Esophagus muscularis mucosa (tissue), 4 donors: ENCODE results near the gene GARIN5B. TPM values are rescaled to one million over a fixed set of nuclear protein-coding genes. Genes with fewer than 3 reads are reported as not detected.

Experiments
- DNase-seq: peaks from one replicate; pipeline ENCODE4 v3.0.0-alpha.2; 2017; ENCODE audit errors: extremely low spot score
- H3K27ac ChIP-seq, 4 donors: fragments of 200-600 bp; sonication (generic); replicated peaks in 1 of 4; 1 replicate in 3 of 4; 2 replicates in 1 of 4; pipeline ENCODE4 v1.5.1; 2016 to 2019; ENCODE audit warnings: mild to moderate bottlenecking in 1 of 4
- H3K27me3 ChIP-seq, 4 donors: fragments of 200-600 bp; sonication (generic); one replicate each; pipeline versions ENCODE4 v1.5.1 to v1.6.0; 2016 to 2019
- H3K36me3 ChIP-seq, 4 donors: fragments of 200-600 bp; sonication (generic); one replicate each; pipeline ENCODE4 v1.5.1; 2016 to 2019
- H3K4me1 ChIP-seq, 4 donors: fragments of 200-600 bp; sonication (generic); one replicate each; pipeline ENCODE4 v1.5.1; 2016 to 2019
- H3K4me3 ChIP-seq, 4 donors: fragments of 200-600 bp; sonication (generic); 1 replicate in 2 of 4; 2 replicates in 2 of 4; pipeline ENCODE4 v1.5.1; 2016 to 2019; ENCODE audit warnings: mild to moderate bottlenecking in 4 of 4, moderate library complexity in 1 of 4
- H3K9me3 ChIP-seq, 4 donors: fragments of 200-600 bp; sonication (generic); 1 replicate in 3 of 4; 2 replicates in 1 of 4; pipeline ENCODE4 v1.5.1; 2016 to 2019
- EP300 ChIP-seq: sonication (generic); formaldehyde crosslinking; IDR thresholded peaks from one replicate; pipeline ENCODE4 v1.6.1; 2017; ENCODE audit warnings: antibody characterized with exemption
- POLR2A ChIP-seq: fragments of 450-650 bp; IDR thresholded peaks from one replicate; pipeline ENCODE4 v1.6.1; 2017; ENCODE audit warnings: antibody characterized with exemption, moderate library complexity, mild to moderate bottlenecking, low read depth
- POLR2AphosphoS5 ChIP-seq, 2 donors: sonication (generic); formaldehyde crosslinking; IDR thresholded peaks; one replicate each; pipeline ENCODE4 v1.6.1; 2017; ENCODE audit warnings: antibody characterized with exemption in 2 of 2
- WGBS: methylation state at CpG from one replicate; pipeline ENCODE4 v1.1.5; 2018; 5-methylcytosine and 5-hydroxymethylcytosine counted together
- intact Hi-C: fragments of 100-400 bp; cut with DNase I; formaldehyde crosslinking; loops from one replicate; pipeline ENCODE4 v1.15.1; 2023
- total RNA-seq, 4 donors: library from RNA; depleted of rRNA; stranded (reverse); fragments of >200 nt; gene quantifications; one replicate each; pipeline versions ENCODE4 v1.1.0 to v1.2.1, GENCODE V29; 2016
- TF ChIP-seq, protein P1 (sequence below), 3 experiments: fragments of 200-600 bp in 2 of 3; fragments of 450-650 bp in 1 of 3; sonication (generic) in 2 of 3; IDR thresholded peaks; one replicate each; pipeline ENCODE4 v1.5.1; 2017 to 2019; ENCODE audit warnings: antibody characterized with exemption in 3 of 3, mild to moderate bottlenecking in 2 of 3, moderate library complexity in 1 of 3

Gene GARIN5B
- total RNA-seq, 4 donors from 2014 or later = not detected

DNA sequence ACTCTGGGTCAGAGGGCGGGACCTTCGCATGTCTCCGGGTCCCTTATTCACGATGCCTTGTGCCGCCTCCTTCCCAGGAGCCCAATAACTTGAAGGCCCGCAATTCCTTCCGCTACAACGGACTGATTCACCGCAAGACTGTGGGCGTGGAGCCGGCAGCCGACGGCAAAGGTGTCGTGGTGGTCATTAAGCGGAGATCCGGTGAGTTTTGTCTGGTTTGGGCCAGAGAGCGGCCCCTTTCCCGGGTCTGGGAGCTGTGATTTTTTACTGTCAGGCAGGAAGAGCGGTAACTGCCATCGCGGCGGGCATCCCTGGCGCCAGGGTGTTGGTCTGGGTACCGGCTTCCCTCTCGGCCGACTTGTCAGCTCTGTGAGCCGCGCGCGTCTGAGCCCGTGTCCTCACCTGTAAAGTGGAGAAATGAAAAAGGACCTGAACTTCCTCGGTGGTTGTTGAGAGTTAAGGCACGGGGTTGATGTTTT is 23.5 kb upstream of the GARIN5B start:
- Histone ChIP-seq H3K9me3 (no peaks in the 10 kb centered on the region), H3K27ac (peak overlapping the region; percentile 88 to 94 (median 90)), H3K27me3 (no peaks in the 10 kb centered on the region), H3K4me3 (peak overlapping the region; percentile 71 to 87 (median 77)), H3K36me3 (peaks cover 8 to 51% (median 44%) of the 10 kb centered on the region in 4 donors), H3K4me1 (peaks cover 47 to 73% (median 65%) of the 10 kb centered on the region in 4 donors)
- 5% methylated on average over 22 of the region's 33 CpGs for WGBS
- TF ChIP-seq POLR2AphosphoS5 (IDR thresholded peaks at IDR 0.05) (no peak), EP300 (no peak), POLR2A (no peak)
- TF ChIP-seq, protein P1, sequence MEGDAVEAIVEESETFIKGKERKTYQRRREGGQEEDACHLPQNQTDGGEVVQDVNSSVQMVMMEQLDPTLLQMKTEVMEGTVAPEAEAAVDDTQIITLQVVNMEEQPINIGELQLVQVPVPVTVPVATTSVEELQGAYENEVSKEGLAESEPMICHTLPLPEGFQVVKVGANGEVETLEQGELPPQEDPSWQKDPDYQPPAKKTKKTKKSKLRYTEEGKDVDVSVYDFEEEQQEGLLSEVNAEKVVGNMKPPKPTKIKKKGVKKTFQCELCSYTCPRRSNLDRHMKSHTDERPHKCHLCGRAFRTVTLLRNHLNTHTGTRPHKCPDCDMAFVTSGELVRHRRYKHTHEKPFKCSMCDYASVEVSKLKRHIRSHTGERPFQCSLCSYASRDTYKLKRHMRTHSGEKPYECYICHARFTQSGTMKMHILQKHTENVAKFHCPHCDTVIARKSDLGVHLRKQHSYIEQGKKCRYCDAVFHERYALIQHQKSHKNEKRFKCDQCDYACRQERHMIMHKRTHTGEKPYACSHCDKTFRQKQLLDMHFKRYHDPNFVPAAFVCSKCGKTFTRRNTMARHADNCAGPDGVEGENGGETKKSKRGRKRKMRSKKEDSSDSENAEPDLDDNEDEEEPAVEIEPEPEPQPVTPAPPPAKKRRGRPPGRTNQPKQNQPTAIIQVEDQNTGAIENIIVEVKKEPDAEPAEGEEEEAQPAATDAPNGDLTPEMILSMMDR (IDR thresholded peaks at IDR 0.05) = no peak
- no peak for DNase-seq
- intact Hi-C loops = no loop called here

DNA sequence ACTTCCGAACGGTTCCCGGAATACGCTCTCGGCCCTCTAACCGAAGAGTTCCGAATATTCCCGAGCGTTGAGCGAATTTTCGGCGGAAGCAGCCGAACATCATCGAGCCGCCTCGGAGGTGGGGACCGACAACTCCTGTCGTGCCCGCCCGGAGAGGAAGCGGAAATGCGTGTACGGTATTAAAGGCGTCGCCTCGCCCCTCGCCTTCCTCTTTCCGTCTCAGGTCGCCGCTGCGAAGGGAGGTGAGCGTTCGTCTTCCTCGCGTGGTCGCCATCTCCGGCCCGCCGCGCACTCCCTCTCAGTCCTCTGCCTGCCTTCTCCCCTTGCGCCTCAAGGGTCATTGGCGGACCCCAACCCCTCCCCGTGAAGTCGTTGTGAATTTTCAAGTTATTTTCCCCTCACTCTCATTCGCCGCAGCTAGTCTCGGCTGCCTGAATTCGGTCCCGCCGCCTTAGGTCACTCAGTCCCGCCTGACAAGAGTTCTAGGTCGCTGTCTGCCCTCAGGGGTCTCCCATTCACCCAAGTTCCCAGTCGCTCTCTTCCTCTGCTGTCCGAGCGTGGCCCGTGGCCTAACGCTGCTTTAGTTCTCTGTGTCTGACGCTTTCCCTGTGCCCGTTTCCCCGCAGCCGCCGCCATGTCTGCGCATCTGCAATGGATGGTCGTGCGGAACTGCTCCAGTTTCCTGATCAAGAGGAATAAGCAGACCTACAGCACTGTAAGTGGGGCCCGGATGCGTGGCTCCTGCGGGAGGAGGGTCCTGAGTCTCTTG is 22.8 kb upstream of the GARIN5B start, which contains the start of gene RPL28:
Gene RPL28, plus strand, starts transcription at position 209 of the 769 bp plus-strand sequence. Its CDS starts 426 bp downstream, at position 635.
- H3K9me3 ChIP-seq = no peaks in the 10 kb centered on the region
- H3K27me3 ChIP-seq = no peaks in the 10 kb centered on the region
- H3K27ac ChIP-seq = peak within 1 kb of the TSS; percentile 88 to 94 (median 90)
- peaks cover 47 to 67% (median 60%) of the 10 kb centered on the region in 4 donors for H3K4me1 ChIP-seq
- 0% methylated on average over 52 of the region's 68 CpGs for WGBS
- DNase-seq = peak; percentile 100
- peak within 1 kb of the TSS; percentile 71 to 87 (median 77) for H3K4me3 ChIP-seq
- TF ChIP-seq, protein P1 (IDR thresholded peaks at IDR 0.05) = no peak
- TF ChIP-seq POLR2A (peak; percentile 98), POLR2AphosphoS5 (IDR thresholded peaks at IDR 0.05) (peak; percentile 100), EP300 (no peak)
- intact Hi-C loops = no loop called here
- peaks cover 8 to 45% (median 40%) of the 10 kb centered on the region in 4 donors for H3K36me3 ChIP-seq

DNA sequence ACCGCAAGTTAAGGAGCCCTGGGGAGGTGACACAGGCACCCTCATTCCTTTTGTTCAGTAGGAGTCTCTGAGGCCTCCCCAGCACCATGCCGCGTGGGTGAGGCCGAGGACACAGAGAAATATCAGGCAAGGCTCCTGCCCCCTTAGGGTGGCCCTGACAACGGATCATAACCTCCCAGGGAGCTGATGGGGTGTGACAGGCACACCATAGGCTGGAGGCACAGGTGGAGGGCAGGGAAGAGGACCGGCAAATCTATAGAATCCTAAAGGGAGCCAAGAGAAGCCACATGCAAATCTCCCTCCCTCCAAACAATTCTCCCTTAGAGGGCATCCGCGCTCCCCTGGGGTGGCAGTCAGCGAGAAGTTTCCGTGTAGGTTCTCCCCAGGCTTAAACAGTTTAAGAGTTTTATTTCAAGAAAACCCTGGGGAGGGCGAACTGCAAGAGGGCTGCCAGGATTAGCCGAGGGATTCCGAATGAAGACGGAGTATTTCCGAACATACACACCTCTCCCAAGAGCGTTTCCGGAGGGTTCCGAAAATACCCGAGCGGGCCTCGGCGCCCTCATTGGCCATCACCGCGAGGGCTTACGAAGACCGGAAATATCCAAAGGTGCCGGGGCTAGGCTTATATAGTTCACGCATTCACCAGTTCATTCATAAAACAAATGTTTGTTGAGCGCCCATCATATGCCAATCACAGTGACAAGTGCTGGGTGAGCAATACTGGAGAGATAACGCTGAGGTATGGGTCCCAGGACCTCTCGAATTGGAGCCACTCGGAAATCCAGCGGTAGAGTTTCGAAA is 22.1 kb upstream of the GARIN5B start:
- intact Hi-C loops = loop anchor here (5.0 kb wide), 2 partner anchors 43 to 83 kb away; no protein-coding TSS in a partner anchor

DNA sequence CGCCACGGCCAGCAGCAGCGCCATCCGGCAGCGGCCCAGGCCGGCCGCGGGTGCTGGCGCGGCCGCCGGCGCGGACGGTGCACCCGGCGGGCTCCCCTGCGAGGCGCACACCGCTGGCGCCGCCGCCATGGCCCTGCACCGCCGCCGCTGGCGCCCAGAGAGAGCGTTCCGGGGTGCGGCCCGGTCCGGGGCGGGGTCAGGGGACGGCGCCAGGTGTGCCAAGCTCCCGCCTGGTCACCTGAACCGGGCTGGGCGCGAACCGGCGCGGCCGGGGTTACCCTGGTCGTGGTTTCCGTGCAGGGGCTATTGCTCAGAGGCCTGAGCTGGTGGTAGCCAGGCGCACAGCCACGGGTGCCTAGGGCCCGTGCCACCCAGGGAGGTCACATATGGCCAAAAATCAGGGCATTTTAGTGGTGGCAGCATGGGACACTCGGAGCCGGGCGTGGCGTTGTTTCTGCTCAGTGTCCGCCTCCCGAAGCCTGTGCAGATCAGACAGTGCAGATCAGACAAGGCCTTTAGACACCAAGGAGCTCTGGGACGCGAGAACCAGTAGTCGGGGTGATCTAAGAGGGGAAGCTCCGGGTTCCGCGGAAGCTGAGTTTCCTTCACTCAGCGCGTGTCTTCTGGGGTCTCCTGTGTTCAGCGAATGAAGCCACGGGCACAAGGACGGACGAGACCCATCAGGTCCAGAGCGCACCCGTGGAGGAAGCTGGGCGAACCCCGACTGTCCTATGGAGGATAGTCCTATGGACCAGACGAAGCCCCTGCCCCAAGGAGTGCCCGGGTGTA is 21.3 kb upstream of the GARIN5B start, which contains the start of gene TMEM238:
Gene TMEM238, minus strand, starts transcription at position 162 of the 789 bp plus-strand sequence. Its CDS starts 33 bp downstream, at position 129.
- H3K27me3 ChIP-seq = no peaks in the 10 kb centered on the region
- H3K4me1 ChIP-seq = peaks cover 46 to 53% (median 49%) of the 10 kb centered on the region in 4 donors
- TF ChIP-seq EP300 (no peak), POLR2AphosphoS5 (IDR thresholded peaks at IDR 0.05) (no peak), POLR2A (no peak)
- TF ChIP-seq, protein P1 (IDR thresholded peaks at IDR 0.05) = peak in 1 of 3 experiments; percentile 10
- H3K9me3 ChIP-seq = no peaks in the 10 kb centered on the region
- DNase-seq = no peak
- WGBS = 12% methylated on average over 16 of the region's 72 CpGs
- H3K4me3 ChIP-seq = peak within 1 kb of the TSS; percentile 71 to 87 (median 77)
- H3K27ac ChIP-seq = peak within 1 kb of the TSS; percentile 88 to 94 (median 90)
- intact Hi-C loops = loop anchor here (5.0 kb wide), 2 partner anchors 42 to 82 kb away; no protein-coding TSS in a partner anchor
- H3K36me3 ChIP-seq = peaks cover 8 to 29% (median 26%) of the 10 kb centered on the region in 4 donors

More for the DNA sequence above, 22.1 kb upstream of the GARIN5B start:
- no peak for TF ChIP-seq POLR2AphosphoS5 (IDR thresholded peaks at IDR 0.05)
- H3K36me3 ChIP-seq = peaks cover 8 to 37% (median 34%) of the 10 kb centered on the region in 4 donors
- no peaks in the 10 kb centered on the region for H3K9me3 ChIP-seq
- H3K27ac ChIP-seq = peak overlapping the region; percentile 88 to 94 (median 90)
- H3K4me1 ChIP-seq = peaks cover 47 to 61% (median 55%) of the 10 kb centered on the region in 4 donors
- WGBS = 11% methylated on average over 26 of the region's 34 CpGs
- peak overlapping the region; percentile 71 to 87 (median 77) for H3K4me3 ChIP-seq
- peak; percentile 99 for DNase-seq
- H3K27me3 ChIP-seq = no peaks in the 10 kb centered on the region
